GM19467 (cell line): ENCODE data around the gene SULT1C3.
"Not testable (repeated sequence)": the region's sequence is repeated elsewhere in the genome, so short reads cannot be mapped to it uniquely, and the experiment has no call there.

Experiments used
- ATAC-seq: cut with Tn5 transposase; IDR thresholded peaks from one replicate; pipeline ENCODE4 v1.9.1; 2021; ENCODE audit warnings: mild to moderate bottlenecking, moderate library complexity; ENCODE audit not compliant: unreplicated experiment

SULT1C3 gene

GRCh38 chr2:108244667-108245414, 5.1 kb downstream of the SULT1C3 start:
- ATAC-seq, result no peak

- no peak for ATAC-seq
Measured at GRCh38 chr2:108253106-108253505, 13.3 kb downstream of the SULT1C3 start.

- no peak for ATAC-seq
Measured at GRCh38 chr2:108257757-108258331, 18.1 kb downstream of the SULT1C3 start.

GRCh38 chr2:108260773-108261172, 21.0 kb downstream of the SULT1C3 start:
- ATAC-seq, result no peak

- no peak for ATAC-seq
Measured at GRCh38 chr2:108262036-108262435, 22.3 kb downstream of the SULT1C3 start.

- ATAC-seq, result no peak
Measured at GRCh38 chr2:108263401-108263800, 23.6 kb downstream of the SULT1C3 start.

- ATAC-seq, result no peak
Measured at GRCh38 chr2:108266218-108266617, 26.4 kb downstream of the SULT1C3 start.

GRCh38 chr2:108267101-108267500, 27.3 kb downstream of the SULT1C3 start:
- no peak for ATAC-seq

- no peak for ATAC-seq
Measured at GRCh38 chr2:108268001-108268400, 28.2 kb downstream of the SULT1C3 start.

- no peak for ATAC-seq
Measured at GRCh38 chr2:108270346-108270745, 30.6 kb downstream of the SULT1C3 start.

- ATAC-seq, result no peak
Measured at GRCh38 chr2:108270768-108271506, 31.2 kb downstream of the SULT1C3 start.

GRCh38 chr2:108271691-108272253, 32.0 kb downstream of the SULT1C3 start:
- no peak for ATAC-seq

GRCh38 chr2:108278631-108279030, 38.9 kb downstream of the SULT1C3 start:
- ATAC-seq, result no peak

GRCh38 chr2:108279468-108279867, 39.7 kb downstream of the SULT1C3 start:
- no peak for ATAC-seq

- ATAC-seq, result no peak
Measured at GRCh38 chr2:108280466-108280865, 40.7 kb downstream of the SULT1C3 start.

- ATAC-seq, result not testable (repeated sequence)
Measured at GRCh38 chr2:108284566-108284965, 44.8 kb downstream of the SULT1C3 start.

GRCh38 chr2:108285616-108286015, 45.8 kb downstream of the SULT1C3 start:
- no peak for ATAC-seq

- no peak for ATAC-seq
Measured at GRCh38 chr2:108287169-108287568, 47.4 kb downstream of the SULT1C3 start.

- no peak for ATAC-seq
Measured at GRCh38 chr2:108288534-108289106, 48.9 kb downstream of the SULT1C3 start, which contains the start of gene SULT1C2. TSS of gene SULT1C2 (plus strand) at chr2:108288895. CDS start at chr2:108293668, 4,773 bp downstream.

- ATAC-seq, result no peak
Measured at GRCh38 chr2:108293850-108294249, 54.1 kb downstream of the SULT1C3 start.
